Panc1 (cell line): Measurements from ENCODE around the gene KHDRBS1. TPM values are rescaled to one million over a fixed set of nuclear protein-coding genes. Genes with fewer than 3 reads are reported as not detected.

ENCODE experiments used
- ATAC-seq: fragments of 200-7000 bp; cut with Tn5 transposase; 2 replicates; pipeline ENCODE4 v1.9.1; 2020; ENCODE audit warnings: mild to moderate bottlenecking, moderate library complexity
- BruUV-seq: library from RNA; stranded (reverse); fragments of 400-500 nt; replicated peaks from 2 replicates; lab custom pipeline; 2021; lab: Mats Ljungman, UMichigan
- CTCF ChIA-PET: fragments of 300-600 bp; sonication (Branson Sonifier 250); formaldehyde crosslinking; loops from one replicate; lab custom pipeline; 2022; ENCODE audit warnings: antibody characterized with exemption; lab: Charles Lee
- POLR2A ChIA-PET: fragments of 300-600 bp; sonication (Branson Sonifier 250); formaldehyde crosslinking; loops from one replicate; lab custom pipeline; 2022; ENCODE audit warnings: antibody characterized with exemption; lab: Charles Lee
- DNase-seq: peaks from one replicate; pipeline ENCODE4 v3.0.0-alpha.2; 2010; ENCODE audit warnings: low read depth, low spot score
- H3K27ac ChIP-seq: 2 replicates; pipeline ENCODE4 v1.5.1; 2011; ENCODE audit warnings: mild to moderate bottlenecking, low read length, inconsistent platforms
- H3K27me3 ChIP-seq: fragments of 200-500 bp; sonication (Bioruptor generic); 2 replicates; pipeline ENCODE4 v1.6.0; 2014; ENCODE audit warnings: low read length, inconsistent platforms; ENCODE audit not compliant: control insufficient read depth, insufficient read depth
- H3K36me3 ChIP-seq: fragments of 200-500 bp; sonication (Bioruptor generic); 2 replicates; pipeline ENCODE4 v1.5.1; 2014; ENCODE audit warnings: inconsistent platforms, mild to moderate bottlenecking, low read length, moderate library complexity; ENCODE audit not compliant: control insufficient read depth, insufficient read depth
- H3K4me1 ChIP-seq: 2 replicates; pipeline ENCODE4 v1.5.1; 2011; ENCODE audit warnings: inconsistent platforms, mild to moderate bottlenecking, low read length, moderate library complexity; ENCODE audit not compliant: control insufficient read depth, insufficient read depth
- H3K4me3 ChIP-seq, 2 experiments: 2 replicates each; pipeline ENCODE4 v1.5.1; 2011 to 2012; ENCODE audit warnings: low read depth in 2 of 2, low read length in 2 of 2, mild to moderate bottlenecking in 2 of 2, inconsistent platforms in 1 of 2, moderate library complexity in 1 of 2
- H3K9me3 ChIP-seq: fragments of 200-500 bp; sonication (Bioruptor generic); 2 replicates; pipeline ENCODE4 v1.5.1; 2014; ENCODE audit warnings: low read depth, mild to moderate bottlenecking, inconsistent platforms, low read length, moderate library complexity; ENCODE audit not compliant: control insufficient read depth, insufficient read depth
- CTCF ChIP-seq: fragments of 450-650 bp; IDR thresholded peaks from 2 replicates; pipeline ENCODE4 v1.5.1; 2017; ENCODE audit warnings: mild to moderate bottlenecking
- POLR2AphosphoS5 ChIP-seq: IDR thresholded peaks from 2 replicates; pipeline ENCODE4 v1.6.1; 2012; ENCODE audit warnings: mild to moderate bottlenecking, low read depth, low read length, moderate library complexity
- REST ChIP-seq, 2 experiments: IDR thresholded peaks; 2 replicates each; pipeline ENCODE4 v1.6.1; 2011 to 2012; ENCODE audit warnings: low read depth in 2 of 2, control low read depth in 1 of 2, low read length in 1 of 2, mild to moderate bottlenecking in 1 of 2, moderate library complexity in 1 of 2; ENCODE audit not compliant: insufficient read depth in 1 of 2
- SIN3A ChIP-seq: IDR thresholded peaks from 2 replicates; pipeline ENCODE4 v1.6.1; 2012; ENCODE audit warnings: low read depth, mild to moderate bottlenecking, low read length, moderate library complexity, borderline replicate concordance; ENCODE audit not compliant: insufficient read depth
- TCF7L2 ChIP-seq: IDR thresholded peaks from 2 replicates; pipeline ENCODE4 v1.6.1; 2011; ENCODE audit warnings: mild to moderate bottlenecking, low read depth, low read length, inconsistent platforms
- in situ Hi-C: cut with HindIII; loops from 2 replicates; pipeline ENCODE4 v1.10.0; 2016; ENCODE audit warnings: low sequenced_read_pairs, low pct_unique_long_range_greater_than_20kb
- intact Hi-C: fragments of 100-400 bp; cut with micrococcal nuclease; formaldehyde crosslinking; loops from one replicate; pipeline ENCODE4 v1.10.0; 2022; ENCODE audit not compliant: unreplicated experiment
- total RNA-seq: library from RNA; stranded (reverse); gene quantifications from one replicate; pipeline ENCODE4 v1.2.1, GENCODE V29; 2021; ENCODE audit not compliant: unreplicated experiment

Gene KHDRBS1
- total RNA-seq, 1 experiment from 2014 or later: 163 TPM

- intact Hi-C loops: no loop called here
Measured at GRCh38 chr1:31976401-31976800, 37.3 kb upstream of the KHDRBS1 start.

GRCh38 chr1:31977385-31978131 is 36.1 kb upstream of the KHDRBS1 start:
- in situ Hi-C loops: no loop called here
- no peak for DNase-seq
- H3K27ac ChIP-seq: no peak overlapping the region

More at GRCh38 chr1:31976401-31976800, 37.3 kb upstream of the KHDRBS1 start:
- no peak overlapping the region for H3K4me3 ChIP-seq
- TF ChIP-seq SIN3A (no peak), POLR2AphosphoS5 (no peak), TCF7L2 (no peak), CTCF (no peak), REST (IDR thresholded peaks at IDR 0.05; ENCODE audit: insufficient read depth in 1 of 2, low read depth in 2 of 2, low read length in 1 of 2) (no peak)
- ATAC-seq (no peak), DNase-seq (no peak)
- no TSS peak for BruUV-seq
- H3K27ac ChIP-seq: no peak overlapping the region
- ChIA-PET POLR2A (no interaction called here), CTCF (interaction anchor here (0.8 kb wide), 1 partner anchor 111 kb away, joined by 5 read pairs; no protein-coding TSS in a partner anchor)
- H3K27me3 ChIP-seq: no peaks in the 10 kb centered on the region
- H3K9me3 ChIP-seq: no peaks in the 10 kb centered on the region
- in situ Hi-C loops: no loop called here
- no peaks in the 10 kb centered on the region for H3K36me3 ChIP-seq
- H3K4me1 ChIP-seq: no peaks in the 10 kb centered on the region

More at GRCh38 chr1:31977385-31978131, 36.1 kb upstream of the KHDRBS1 start:
- Histone ChIP-seq H3K36me3 (no peaks in the 10 kb centered on the region), H3K27me3 (no peaks in the 10 kb centered on the region), H3K4me3 (no peak overlapping the region), H3K9me3 (no peaks in the 10 kb centered on the region), H3K4me1 (no peaks in the 10 kb centered on the region)
- POLR2A ChIA-PET: no interaction called here
- CTCF ChIA-PET: interaction anchor here (0.6 to 1.4 kb wide), 4 partner anchors 10 to 112 kb away, joined by 3 to 6 read pairs (median 4); no protein-coding TSS in a partner anchor
- no TSS peak for BruUV-seq
- ATAC-seq: peak; percentile 87
- TF ChIP-seq SIN3A (no peak), POLR2AphosphoS5 (no peak), REST (IDR thresholded peaks at IDR 0.05; ENCODE audit: insufficient read depth in 1 of 2, low read depth in 2 of 2, low read length in 1 of 2) (no peak), TCF7L2 (no peak), CTCF (no peak; the same call in 1 of the 2 replicates)
- intact Hi-C loops: no loop called here
